ENCODE results near the gene HMBS.
A peak's percentile ranks its signal among the peaks of the same experiment; 100 is the strongest.

The HMBS gene

DNA sequence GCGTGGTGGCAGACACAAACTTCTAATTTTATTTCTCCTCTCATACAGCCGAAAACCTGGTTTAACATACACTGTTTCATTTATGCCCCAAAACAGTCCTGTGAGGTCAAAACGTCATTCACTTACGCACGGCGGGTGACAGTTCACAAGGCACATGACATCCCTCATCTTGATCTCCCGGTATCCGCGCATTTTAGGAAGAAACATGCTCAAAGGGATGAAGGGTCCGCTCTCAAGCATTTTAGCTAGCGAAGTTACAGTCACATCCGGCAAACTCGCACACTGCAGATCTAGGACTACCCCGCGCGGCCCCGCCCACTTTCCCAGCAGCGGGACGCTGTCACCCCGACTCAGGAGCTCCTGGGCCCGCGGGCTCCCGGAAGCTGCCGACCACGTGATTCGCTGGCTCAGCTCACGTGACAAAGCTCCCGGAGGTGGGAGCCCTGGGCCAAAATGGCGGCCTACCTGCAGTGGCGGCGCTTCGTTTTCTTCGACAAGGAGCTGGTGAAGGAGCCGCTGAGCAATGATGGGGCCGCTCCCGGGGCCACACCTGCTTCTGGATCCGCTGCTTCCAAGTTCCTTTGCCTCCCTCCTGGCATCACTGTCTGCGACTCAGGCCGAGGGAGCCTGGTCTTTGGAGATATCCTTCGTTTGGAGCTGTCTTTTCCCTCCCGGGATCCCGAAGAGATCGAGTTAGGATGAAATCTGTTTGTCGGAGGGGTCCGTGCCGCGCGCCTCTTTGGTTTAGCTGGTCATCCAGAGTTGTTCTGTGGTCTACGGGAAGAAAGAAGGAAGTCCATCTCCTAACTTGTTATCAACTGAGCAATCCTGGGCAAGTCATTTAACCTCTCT lies 17.1 kb upstream of the HMBS start, which contains the start of gene VPS11:
VPS11 (plus strand) TSS at position 448 of the 852 bp plus-strand sequence; CDS start at position 454, 6 bp downstream.
- DNase-seq (ENCODE audit: low read depth) = peak; percentile 92

DNA sequence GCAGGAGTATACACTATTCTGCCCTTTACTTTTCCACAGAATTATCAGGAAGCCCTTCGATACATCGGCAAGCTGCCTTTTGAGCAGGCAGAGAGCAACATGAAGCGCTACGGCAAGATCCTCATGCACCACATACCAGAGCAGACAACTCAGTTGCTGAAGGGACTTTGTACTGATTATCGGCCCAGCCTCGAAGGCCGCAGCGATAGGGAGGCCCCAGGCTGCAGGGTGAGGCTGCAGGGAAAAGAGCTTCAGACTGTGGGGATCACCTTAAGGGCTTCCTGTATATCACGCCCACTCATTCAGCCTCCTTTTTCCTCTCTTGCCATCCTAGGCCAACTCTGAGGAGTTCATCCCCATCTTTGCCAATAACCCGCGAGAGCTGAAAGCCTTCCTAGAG lies 6.8 kb upstream of the HMBS start:
- no peak for DNase-seq (ENCODE audit: low read depth)

DNA sequence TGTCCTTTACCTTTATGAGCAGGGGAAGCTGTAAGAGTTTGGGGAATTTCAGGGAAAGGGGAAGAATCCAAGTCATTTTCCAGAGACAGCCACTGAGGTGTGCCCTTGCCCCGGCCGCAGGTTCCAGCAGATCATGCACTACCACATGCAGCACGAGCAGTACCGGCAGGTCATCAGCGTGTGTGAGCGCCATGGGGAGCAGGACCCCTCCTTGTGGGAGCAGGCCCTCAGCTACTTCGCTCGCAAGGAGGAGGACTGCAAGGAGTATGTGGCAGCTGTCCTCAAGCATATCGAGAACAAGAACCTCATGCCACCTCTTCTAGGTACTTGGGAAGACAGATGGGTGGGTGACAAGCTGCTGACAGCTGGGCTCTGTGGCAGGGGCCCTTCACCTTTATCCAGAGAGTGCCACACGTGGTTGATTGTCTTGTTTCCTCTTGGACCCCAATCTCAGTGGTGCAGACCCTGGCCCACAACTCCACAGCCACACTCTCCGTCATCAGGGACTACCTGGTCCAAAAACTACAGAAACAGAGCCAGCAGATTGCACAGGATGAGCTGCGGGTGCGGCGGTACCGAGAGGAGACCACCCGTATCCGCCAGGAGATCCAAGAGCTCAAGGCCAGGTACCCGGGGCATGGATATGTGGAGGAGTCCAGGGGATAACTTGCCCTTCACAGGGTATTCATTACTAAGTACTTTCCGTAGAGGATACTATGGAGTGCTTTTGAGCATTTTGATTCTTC lies 5.8 kb upstream of the HMBS start:
- DNase-seq (ENCODE audit: low read depth) = no peak

DNA sequence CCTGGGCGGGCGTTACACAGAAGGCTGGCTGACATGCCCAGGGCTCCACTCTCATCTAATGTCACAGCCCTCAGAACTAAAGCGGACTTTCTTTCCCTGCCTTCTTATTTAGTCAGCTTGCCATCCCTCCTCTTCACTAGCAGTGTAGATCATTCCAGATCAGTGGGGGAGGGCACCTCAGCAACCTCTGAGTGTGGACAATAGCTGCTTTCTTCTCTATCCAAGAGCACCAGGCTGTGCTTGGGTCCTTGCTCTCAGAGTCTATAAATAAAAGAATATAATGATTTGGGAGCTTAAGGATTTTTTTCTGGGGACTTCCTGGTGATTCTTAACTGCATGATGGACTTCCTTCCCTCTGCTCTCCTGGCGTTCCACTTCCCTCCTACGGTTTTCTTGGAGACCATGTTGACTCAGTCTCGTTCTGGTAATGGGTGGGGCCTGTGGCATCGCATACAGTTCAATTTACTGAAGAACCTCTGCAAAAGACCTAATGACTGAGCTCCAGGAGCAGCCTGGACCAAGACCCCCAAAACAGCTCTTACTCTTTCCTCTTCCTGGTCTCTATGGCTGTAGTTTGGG lies 2.9 kb upstream of the HMBS start:
- no peak for DNase-seq (ENCODE audit: low read depth)

DNA sequence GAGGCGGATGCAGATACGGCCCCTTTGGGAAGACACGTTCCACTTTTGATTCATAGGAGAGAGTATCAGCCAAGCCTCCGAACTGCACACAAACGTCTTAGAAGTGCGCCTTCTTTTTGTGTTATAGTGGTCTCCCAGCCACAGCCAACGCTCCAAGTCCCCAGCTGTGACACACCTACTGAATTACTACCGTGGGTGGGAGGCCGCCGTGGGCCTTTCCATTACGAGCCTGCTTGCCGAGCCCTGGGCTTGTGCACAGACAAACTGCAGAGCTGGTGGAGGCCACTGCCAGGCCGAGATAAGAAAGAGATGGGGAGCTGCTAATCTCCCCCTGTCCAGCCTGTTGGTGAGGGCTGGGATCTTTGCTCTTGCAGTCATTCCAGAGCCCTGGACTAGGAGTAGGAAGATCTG lies 761 bp downstream of the HMBS start:
- DNase-seq (ENCODE audit: low read depth) = no peak

DNA sequence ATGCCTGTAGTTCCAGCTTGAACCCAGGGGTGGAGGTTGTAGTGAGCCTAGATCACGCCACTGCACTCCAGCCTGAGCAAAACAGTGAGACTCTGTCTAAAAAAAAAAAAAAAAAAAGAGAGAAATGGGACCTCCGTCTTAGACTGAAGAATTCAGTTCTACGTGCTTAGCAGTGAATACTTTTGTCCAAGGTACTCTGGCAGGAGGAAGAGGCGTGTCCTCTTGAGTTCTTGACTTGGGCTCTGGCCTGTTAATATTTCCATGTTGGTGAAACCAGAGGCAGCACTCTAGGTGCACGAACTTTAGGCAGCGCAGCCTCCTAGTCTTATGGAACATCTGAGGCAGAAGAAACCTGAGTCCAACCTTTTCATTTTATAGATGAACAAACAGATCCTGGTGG lies 2.4 kb downstream of the HMBS start:
- DNase-seq (ENCODE audit: low read depth) = no peak

DNA sequence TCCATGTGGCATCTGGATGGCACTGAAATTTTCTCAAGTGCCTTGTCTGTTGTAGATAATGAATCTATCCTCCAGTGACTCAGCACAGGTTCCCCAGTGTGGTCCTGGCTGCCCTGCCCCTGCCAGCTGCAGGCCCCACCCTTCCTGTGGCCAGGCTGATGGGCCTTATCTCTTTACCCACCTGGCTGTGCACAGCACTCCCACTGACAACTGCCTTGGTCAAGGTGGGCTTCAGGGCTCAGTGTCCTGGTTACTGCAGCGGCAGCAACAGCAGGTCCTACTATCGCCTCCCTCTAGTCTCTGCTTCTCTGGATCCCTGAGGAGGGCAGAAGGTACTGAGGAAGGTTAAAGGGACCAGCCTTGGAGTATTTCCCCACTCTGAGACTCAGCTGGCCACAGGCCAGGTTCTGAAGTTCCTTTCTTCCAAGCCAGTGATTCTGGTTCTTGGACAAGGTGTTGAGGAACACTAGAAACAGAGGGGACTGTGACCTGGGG lies 3.1 kb downstream of the HMBS start:
- no peak for DNase-seq (ENCODE audit: low read depth)

DNA sequence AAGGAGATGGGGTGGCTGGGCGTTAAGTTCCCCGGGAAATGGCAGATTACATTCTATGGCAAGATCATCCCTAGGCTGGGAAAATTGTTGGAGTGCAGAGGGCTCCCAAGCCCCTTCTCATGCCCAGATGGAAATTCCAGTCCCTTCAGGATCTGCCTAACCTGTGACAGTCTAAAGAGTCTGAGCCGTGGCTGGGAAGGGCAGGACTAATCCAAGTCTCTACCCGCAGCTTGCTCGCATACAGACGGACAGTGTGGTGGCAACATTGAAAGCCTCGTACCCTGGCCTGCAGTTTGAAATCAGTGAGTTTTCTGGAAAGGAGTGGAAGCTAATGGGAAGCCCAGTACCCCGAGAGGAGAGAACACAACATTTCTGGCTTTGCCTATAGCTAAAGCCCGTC lies 3.7 kb downstream of the HMBS start:
- DNase-seq (ENCODE audit: low read depth) = no peak

DNA sequence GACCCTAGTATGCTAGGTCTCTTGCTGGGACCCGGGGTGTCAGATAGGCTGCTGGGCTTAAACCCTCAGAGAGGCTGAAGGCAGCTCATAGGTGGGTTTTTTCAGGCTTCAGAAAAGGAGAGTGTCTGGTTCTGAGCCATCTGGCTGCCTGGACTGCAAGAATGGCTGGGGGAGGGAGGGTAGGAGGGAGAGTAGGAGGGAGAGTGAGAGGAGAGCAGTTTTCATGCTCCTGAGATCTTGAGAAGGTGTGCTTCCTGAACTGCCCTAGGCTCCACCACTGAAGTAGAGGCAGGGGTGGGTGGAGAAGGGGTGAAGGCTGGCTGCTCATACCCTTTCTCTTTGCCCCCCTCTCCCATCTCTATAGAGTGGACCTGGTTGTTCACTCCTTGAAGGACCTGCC lies 4.6 kb downstream of the HMBS start:
- no peak for DNase-seq (ENCODE audit: low read depth)

DNA sequence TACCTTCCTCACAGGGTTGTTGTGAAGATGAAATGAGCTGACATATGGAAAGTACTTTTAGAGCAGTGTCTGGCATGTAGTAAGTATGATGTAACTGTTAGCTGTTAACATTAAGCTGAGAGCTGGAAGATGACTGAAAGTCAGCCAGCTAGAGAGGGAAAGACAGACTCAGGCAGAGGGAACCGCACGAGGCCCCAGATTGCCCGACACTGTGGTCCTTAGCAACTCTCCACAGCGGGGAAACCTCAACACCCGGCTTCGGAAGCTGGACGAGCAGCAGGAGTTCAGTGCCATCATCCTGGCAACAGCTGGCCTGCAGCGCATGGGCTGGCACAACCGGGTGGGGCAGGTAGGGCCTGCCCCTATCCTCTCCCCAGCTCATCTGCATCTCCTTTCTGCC lies 6.5 kb downstream of the HMBS start:
- no peak for DNase-seq (ENCODE audit: low read depth)

DNA sequence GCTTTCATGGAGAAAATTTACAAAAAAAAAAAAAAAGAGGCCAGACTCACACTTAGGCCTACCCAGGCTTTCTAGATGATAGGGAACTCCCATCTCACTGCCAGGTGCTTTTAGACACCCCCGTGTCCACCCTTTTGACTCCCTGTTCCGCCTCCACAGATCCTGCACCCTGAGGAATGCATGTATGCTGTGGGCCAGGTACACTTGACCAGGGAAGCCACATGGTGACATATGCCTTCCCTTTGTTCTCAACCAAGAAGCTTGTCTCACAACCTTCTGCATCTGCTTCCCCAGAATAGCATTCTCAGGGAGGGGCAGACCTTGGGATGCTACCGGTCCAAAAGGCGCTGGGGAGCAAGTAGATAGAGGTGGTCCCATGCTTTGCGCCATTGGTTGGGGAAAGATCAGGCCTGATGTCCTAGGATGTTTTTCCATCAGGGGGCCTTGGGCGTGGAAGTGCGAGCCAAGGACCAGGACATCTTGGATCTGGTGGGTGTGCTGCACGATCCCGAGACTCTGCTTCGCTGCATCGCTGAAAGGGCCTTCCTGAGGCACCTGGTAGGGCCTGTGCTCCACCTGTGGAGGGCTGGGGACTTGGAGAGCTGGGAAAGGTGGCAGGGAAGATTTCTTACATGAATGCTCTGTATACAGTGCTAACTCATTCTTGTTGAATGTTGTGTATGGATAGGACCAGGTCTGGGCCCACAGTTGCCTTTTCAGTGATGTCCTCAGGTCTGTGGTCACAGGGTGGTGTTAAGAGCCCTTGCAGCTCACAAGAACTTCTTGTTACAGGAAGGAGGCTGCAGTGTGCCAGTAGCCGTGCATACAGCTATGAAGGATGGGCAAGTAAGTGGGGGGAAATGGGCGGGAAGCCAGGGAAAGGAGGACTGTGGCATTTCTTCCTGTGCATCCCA lies 7.5 kb downstream of the HMBS start:
- DNase-seq (ENCODE audit: low read depth) = no peak

DNA sequence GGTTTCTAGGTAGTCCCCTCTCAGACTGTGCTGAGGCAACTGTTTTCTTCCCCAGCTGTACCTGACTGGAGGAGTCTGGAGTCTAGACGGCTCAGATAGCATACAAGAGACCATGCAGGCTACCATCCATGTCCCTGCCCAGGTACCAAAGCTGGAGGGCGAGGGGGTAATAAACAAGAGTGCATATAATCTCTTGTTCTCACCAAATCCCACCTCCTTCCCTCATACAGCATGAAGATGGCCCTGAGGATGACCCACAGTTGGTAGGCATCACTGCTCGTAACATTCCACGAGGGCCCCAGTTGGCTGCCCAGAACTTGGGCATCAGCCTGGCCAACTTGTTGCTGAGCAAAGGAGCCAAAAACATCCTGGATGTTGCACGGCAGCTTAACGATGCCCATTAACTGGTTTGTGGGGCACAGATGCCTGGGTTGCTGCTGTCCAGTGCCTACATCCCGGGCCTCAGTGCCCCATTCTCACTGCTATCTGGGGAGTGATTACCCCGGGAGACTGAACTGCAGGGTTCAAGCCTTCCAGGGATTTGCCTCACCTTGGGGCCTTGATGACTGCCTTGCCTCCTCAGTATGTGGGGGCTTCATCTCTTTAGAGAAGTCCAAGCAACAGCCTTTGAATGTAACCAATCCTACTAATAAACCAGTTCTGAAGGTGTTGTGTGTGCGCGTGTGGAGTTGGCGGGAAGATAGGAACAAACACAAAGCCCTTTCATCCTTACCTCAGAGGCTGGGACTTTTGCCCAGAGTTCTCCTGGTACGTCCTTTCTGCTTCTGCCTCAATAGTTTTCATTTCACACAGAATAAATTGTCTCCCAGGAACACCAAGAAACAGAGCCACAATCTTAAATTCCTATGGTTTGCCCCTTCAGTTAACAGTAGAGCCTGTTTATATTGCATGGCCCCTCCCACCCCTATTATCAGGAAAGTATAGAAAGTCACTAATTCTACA lies 8.5 kb downstream of the HMBS start:
- DNase-seq (ENCODE audit: low read depth) = no peak

DNA sequence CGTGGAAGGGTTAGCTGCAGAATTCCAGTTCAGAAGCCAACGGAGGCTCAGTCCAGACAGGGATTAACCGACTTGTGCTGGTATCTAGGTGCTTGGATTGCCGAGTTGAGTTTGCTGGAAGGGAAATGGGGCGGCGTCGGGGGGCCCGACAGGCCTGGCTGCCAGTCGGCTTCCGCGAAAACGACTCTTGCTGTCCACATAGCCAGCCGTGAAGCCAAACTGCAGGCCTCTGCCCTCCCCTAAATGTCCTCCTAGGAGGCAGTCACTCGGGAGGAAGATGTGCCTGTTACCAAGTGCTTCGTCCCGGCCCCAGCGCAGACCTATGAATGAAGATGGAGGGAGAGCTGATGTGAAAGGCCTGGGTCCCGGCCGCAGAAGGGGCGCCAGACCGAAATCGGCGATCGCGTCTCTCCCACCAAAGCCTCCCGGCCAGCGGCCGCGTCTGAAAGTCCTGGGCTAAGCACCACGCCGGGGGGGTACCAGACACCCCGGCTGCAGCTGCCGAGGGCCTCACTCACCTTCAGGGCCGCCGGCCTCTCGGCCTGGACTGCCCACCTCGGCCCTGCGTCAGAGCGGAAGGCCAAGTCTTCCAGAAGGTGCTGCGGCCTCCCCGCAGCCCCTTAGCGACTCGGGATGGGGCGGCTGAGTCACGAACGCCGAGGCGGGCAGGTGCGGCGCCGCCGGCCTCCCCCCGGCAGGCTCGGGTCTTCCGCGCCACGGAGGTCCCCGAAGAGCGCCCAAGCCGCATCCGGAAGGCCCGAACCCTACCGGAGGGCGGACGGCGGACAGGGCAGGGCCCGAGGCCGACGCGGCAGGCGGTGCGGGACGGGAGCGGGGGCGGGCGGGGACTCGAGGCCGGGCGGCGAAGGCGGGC lies 9.5 kb downstream of the HMBS start:
- peak; percentile 12 for DNase-seq (ENCODE audit: low read depth)

DNA sequence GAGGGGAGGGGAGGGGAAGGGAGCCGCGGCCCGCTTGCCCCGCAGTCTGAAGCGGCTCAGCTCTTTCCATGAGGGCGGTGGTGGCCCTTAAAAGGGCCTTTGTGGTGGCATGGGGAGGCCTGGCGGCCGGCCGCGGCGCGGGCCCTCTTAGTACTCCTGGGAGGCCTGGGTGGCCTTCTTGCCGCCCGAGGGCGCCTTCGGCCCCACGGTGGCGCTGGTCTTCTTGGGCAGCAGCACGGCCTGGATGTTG lies 10.1 kb downstream of the HMBS start:
- peak; percentile 59 for DNase-seq (ENCODE audit: low read depth)

DNA sequence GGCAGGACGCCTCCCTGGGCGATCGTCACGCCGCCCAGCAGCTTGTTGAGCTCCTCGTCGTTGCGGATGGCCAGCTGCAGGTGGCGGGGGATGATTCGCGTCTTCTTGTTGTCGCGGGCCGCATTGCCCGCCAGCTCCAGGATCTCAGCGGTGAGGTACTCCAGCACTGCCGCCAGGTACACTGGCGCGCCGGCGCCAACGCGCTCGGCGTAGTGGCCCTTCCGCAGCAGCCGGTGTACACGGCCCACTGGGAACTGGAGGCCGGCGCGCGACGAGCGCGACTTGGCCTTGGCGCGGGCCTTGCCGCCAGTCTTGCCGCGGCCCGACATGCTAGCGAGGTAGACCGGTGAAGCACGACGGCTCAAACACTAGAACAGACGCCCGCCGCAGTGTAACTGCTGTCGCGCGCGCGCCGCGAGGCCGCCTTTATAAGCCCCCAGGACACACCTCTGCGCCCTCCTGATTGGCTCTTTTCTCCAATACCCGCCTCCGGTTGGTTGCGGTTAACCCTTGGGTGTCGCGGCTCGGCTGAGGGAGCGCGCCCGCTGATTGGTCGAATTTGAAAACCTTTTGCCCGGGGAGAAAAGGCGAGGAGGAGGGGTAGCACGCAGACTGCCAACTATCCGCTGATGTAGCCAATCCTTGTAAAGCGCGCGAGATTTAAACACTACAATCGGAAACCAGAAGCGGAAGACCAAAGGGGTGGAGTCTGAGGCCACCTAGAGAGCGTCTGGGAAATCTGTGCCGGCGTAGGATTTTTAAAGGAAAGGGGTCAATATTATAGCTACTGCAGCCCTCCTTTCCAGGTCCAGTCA lies 10.6 kb downstream of the HMBS start:
- peak; percentile 99 for DNase-seq (ENCODE audit: low read depth)

DNA sequence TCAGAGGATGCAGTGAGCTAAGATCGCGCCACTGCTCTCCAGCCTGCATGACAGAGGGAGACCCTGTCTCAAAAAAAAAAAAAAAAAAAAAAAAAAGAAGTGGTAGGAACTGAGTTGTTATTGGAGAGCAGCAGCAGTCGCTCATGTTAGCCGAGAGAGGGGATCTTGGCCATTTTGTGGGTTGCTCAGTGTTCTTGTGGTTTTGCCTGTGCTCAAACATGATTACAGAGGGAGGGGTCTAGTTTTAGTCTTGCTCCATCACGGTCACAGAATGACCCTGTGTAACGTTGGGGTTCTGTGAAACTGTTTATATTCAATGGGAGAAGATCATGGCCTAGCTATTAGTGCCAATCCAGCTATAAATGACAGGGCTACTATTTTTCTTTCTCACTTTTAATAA lies 15.0 kb downstream of the HMBS start:
- DNase-seq (ENCODE audit: low read depth) = no peak

DNA sequence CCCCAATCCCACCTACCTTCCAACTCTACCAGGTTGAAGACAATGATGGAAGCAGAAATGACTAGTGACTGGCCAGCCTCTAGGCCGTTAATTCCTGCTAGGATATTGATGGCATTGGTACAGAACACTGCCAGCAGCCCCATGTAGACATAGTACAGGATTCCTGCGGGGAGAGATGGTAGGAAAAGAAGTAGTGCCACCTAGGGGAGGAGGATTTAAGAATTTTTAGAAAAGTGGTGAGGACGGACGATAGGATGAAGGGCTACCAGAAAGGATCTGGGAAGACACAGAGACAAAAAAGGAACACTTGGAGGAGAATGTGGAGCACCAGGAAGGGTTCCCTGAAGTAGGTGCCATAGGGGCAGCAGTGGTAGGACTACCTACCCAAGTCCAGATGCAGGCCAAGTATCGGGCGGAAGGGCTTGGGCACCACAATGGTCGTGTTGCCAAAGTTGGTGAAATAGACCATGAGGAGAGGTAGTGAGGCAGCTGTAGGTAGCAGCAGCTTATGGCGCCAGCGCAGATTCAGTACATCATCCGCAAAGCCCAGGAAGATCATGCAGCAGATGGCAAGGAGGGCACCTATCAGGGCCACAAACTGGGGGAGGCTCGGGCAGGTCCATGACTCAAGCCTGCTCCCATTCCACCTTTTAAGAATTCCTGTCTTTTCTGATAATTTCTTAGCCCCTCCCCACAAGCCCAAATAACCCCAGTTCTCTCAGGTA lies 15.7 kb downstream of the HMBS start:
- DNase-seq (ENCODE audit: low read depth) = peak; percentile 26

All from stromal cell of bone marrow (primary cell).